Liver (tissue), 9 donors: ENCODE measurements around the gene DIP2C. TPM values are rescaled to one million over a fixed set of nuclear protein-coding genes. Genes with fewer than 3 reads are reported as not detected.

ENCODE experiments used
- DNase-seq: peaks from one replicate; pipeline ENCODE4 v3.0.0-alpha.2; 2017; ENCODE audit warnings: low spot score
- H3K27ac ChIP-seq, 2 donors: one replicate each; pipeline ENCODE4 v1.7.0; 2013; ENCODE audit warnings: inconsistent platforms in 2 of 2, low read length in 2 of 2, control low read depth in 1 of 2, low read depth in 1 of 2, mild to moderate bottlenecking in 1 of 2
- H3K27me3 ChIP-seq, 4 donors: one replicate each; pipeline versions ENCODE4 v1.6.1 to v1.7.0; 2013; ENCODE audit warnings: low read length in 3 of 4, inconsistent platforms in 1 of 4, mild to moderate bottlenecking in 1 of 4, moderate library complexity in 1 of 4; ENCODE audit not compliant: control insufficient read depth in 4 of 4, insufficient read depth in 4 of 4
- H3K36me3 ChIP-seq, 4 donors: one replicate each; pipeline versions ENCODE4 v1.6.1 to v1.7.0; 2013; ENCODE audit warnings: low read length in 3 of 4, mild to moderate bottlenecking in 3 of 4, low read depth in 1 of 4, moderate library complexity in 1 of 4; ENCODE audit not compliant: control insufficient read depth in 4 of 4, insufficient read depth in 3 of 4
- H3K4me1 ChIP-seq, 4 donors: one replicate each; pipeline versions ENCODE4 v1.6.1 to v1.7.0; 2013; ENCODE audit warnings: low read length in 3 of 4, mild to moderate bottlenecking in 3 of 4, moderate library complexity in 1 of 4; ENCODE audit not compliant: control insufficient read depth in 4 of 4, insufficient read depth in 4 of 4
- H3K4me3 ChIP-seq, 3 donors: one replicate each; pipeline versions ENCODE4 v1.6.1 to v1.7.0; 2013; ENCODE audit warnings: low read length in 3 of 3, control low read depth in 1 of 3, low read depth in 1 of 3, mild to moderate bottlenecking in 1 of 3
- H3K9ac ChIP-seq, 2 donors: one replicate each; pipeline ENCODE4 v1.7.0; 2013; ENCODE audit warnings: low read length in 2 of 2, mild to moderate bottlenecking in 2 of 2, moderate library complexity in 2 of 2, control low read depth in 1 of 2, low read depth in 1 of 2
- H3K9me3 ChIP-seq, 4 donors: one replicate each; pipeline versions ENCODE4 v1.6.1 to v1.7.0; 2013; ENCODE audit warnings: low read length in 3 of 4; ENCODE audit not compliant: control insufficient read depth in 4 of 4
- EGR1 ChIP-seq, 2 donors: IDR thresholded peaks; 2 replicates each; pipeline ENCODE4 v1.6.1; 2016 to 2018; ENCODE audit warnings: antibody characterized with exemption in 2 of 2, low read depth in 2 of 2
- FOXA1 ChIP-seq: IDR thresholded peaks from 2 replicates; pipeline ENCODE4 v1.6.1; 2016; ENCODE audit warnings: antibody characterized with exemption
- FOXA2 ChIP-seq: IDR thresholded peaks from 2 replicates; pipeline ENCODE4 v1.6.1; 2016; ENCODE audit warnings: antibody characterized with exemption
- GABPA ChIP-seq, 2 donors: IDR thresholded peaks in 1 of 2; conservative IDR thresholded peaks in 1 of 2; 2 replicates each; pipeline ENCODE4 v1.6.1; 2016; ENCODE audit warnings: antibody characterized with exemption in 2 of 2, mild to moderate bottlenecking in 1 of 2, moderate library complexity in 1 of 2
- HNF4G ChIP-seq: IDR thresholded peaks from 2 replicates; pipeline ENCODE4 v1.6.1; 2016; ENCODE audit warnings: antibody characterized with exemption
- JUND ChIP-seq, 2 donors: IDR thresholded peaks; 2 replicates each; pipeline ENCODE4 v1.6.1; 2016; ENCODE audit warnings: antibody characterized with exemption in 2 of 2
- MAX ChIP-seq: IDR thresholded peaks from 2 replicates; pipeline ENCODE4 v1.6.1; 2016; ENCODE audit warnings: antibody characterized with exemption
- RAD21 ChIP-seq, 2 donors: IDR thresholded peaks; 2 replicates each; pipeline ENCODE4 v1.6.1; 2016; ENCODE audit warnings: antibody characterized with exemption in 2 of 2, mild to moderate bottlenecking in 2 of 2
- REST ChIP-seq: IDR thresholded peaks from 2 replicates; pipeline ENCODE4 v1.6.1; 2016; ENCODE audit warnings: antibody characterized with exemption, mild to moderate bottlenecking
- SP1 ChIP-seq: IDR thresholded peaks from 2 replicates; pipeline ENCODE4 v1.6.1; 2018; ENCODE audit warnings: antibody characterized with exemption, mild to moderate bottlenecking
- TAF1 ChIP-seq: conservative IDR thresholded peaks from 2 replicates; pipeline ENCODE4 v1.6.1; 2016; ENCODE audit warnings: antibody characterized with exemption, mild to moderate bottlenecking
- ZBTB33 ChIP-seq: IDR thresholded peaks from 2 replicates; pipeline ENCODE4 v1.6.1; 2016; ENCODE audit warnings: antibody characterized with exemption
- WGBS: extraction: QIAGEN DNeasy Blood & Tissue Kit; methylation state at CpG from one replicate; pipeline ENCODE4 v1.1.7; 2013; 5-methylcytosine and 5-hydroxymethylcytosine counted together
- polyA plus RNA-seq, 2 donors: library from polyadenylated mRNA; stranded (reverse) in 1 of 2; unstranded in 1 of 2; fragments of 200-250 nt in 1 of 2; fragments of >200 nt in 1 of 2; fragmentation: Nextera tagmentation in 1 of 2; extraction: Ambion mirVana in 1 of 2; gene quantifications; one replicate each; pipeline versions ENCODE4 v1.2.1 to v1.2.3, GENCODE V29; 2013 to 2015
- total RNA-seq, 2 donors: library from RNA; depleted of rRNA; stranded (reverse); fragments of >200 nt; gene quantifications; one replicate each; pipeline ENCODE4 v1.2.3, GENCODE V29; 2014
- donor health status: healthy.
- donor health status: healthy.
- donor health status: healthy.
- donor health status: healthy.
- donor health status: healthy.

The DIP2C gene
- total and polyA plus RNA-seq, 4 donors = 4.2 to 12.2 (median 5.7) TPM

DNA sequence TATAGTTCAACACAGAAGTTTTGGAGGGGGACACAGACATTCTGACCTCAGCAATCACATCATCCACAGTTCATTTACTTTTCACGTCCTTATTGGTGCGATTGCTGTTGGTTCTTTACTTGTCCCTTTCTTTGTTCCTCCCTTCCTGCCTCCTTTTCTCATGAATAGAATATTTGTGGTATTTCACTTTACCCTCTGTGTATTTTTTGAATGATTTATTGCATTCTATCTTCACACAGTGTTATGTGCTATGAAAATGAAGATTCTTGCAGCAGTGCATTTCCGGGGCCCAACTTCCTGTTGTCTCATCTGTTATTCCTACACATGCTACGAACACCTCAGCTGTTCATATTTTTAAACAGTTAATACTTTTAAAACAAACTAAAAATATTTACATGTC, 374.6 kb downstream of the DIP2C start (continued):
- no peak for TF ChIP-seq REST
- no peak for TF ChIP-seq FOXA2
- TF ChIP-seq SP1 = no peak
- TF ChIP-seq RAD21 (IDR thresholded peaks at IDR 0.05) = no peak
- no peak for TF ChIP-seq JUND (IDR thresholded peaks at IDR 0.05)

GRCh38 chr10:314381-314780, 375.1 kb downstream of the DIP2C start:
- no peak for DNase-seq
- 86% methylated on average over 13 of the region's 13 CpGs for WGBS
- no peak overlapping the region for H3K4me3 ChIP-seq
- no peaks in the 10 kb centered on the region for H3K27me3 ChIP-seq
- H3K4me1 ChIP-seq = peaks cover 2 to 14% (median 12%) of the 10 kb centered on the region in 4 donors
- peaks cover 0 to 7% (median 3%) of the 10 kb centered on the region in 4 donors for H3K36me3 ChIP-seq
- TF ChIP-seq FOXA2 (no peak), FOXA1 (no peak), GABPA (IDR thresholded peaks at IDR 0.05 in 1 of 2, conservative IDR thresholded peaks at IDR 0.05 in 1 of 2) (no peak), EGR1 (IDR thresholded peaks at IDR 0.05; ENCODE audit: low read depth in 2 of 2) (no peak)
- H3K9me3 ChIP-seq = no peaks in the 10 kb centered on the region
- H3K27ac ChIP-seq = no peak overlapping the region
- no peak overlapping the region for H3K9ac ChIP-seq

GRCh38 chr10:311901-312665, 377.4 kb downstream of the DIP2C start:
- H3K36me3 ChIP-seq = no peaks in the 10 kb centered on the region
- DNase-seq = no peak

More at GRCh38 chr10:311901-312665, 377.4 kb downstream of the DIP2C start:
- Histone ChIP-seq H3K27ac (no peak overlapping the region), H3K9ac (no peak overlapping the region), H3K4me3 (no peak overlapping the region), H3K27me3 (no peaks in the 10 kb centered on the region), H3K9me3 (no peaks in the 10 kb centered on the region), H3K4me1 (peaks cover 13 to 37% (median 28%) of the 10 kb centered on the region in 4 donors)
- TF ChIP-seq FOXA2 (no peak), SP1 (no peak), REST (no peak), JUND (IDR thresholded peaks at IDR 0.05) (no peak), ZBTB33 (no peak), MAX (no peak), TAF1 (no peak), HNF4G (no peak)
- WGBS = 97% methylated on average over 14 of the region's 14 CpGs
